Measurements from ENCODE around the gene PRKD2. TPM values are rescaled to one million over a fixed set of nuclear protein-coding genes. Genes with fewer than 3 reads are reported as not detected.
A peak's percentile ranks its signal among the peaks of the same experiment; 100 is the strongest.

The PRKD2 gene
- total and polyA plus RNA-seq, 10 of the 15 experiments (the other 5 are each of a cell fraction or from before 2014, with no cell fraction given): 2.3 to 98.8 (median 32.9) TPM

- H3K9ac ChIP-seq (ENCODE audit: control insufficient read depth, insufficient read depth, low read length): no peak overlapping the region
- WGBS (ENCODE audit: insufficient coverage, insufficient replicate concordance, low lambda C conversion rate, missing lambda C conversion rate): 28% methylated on average over 4 of the region's 4 CpGs
- peaks cover 21% of the 10 kb centered on the region for H3K4me1 ChIP-seq (ENCODE audit: control insufficient read depth, insufficient read depth, low read length)
- CTCF ChIA-PET: interaction anchor here (0.7 to 4.5 kb wide), 8 partner anchors 11 to 213 kb away, joined by 3 to 24 read pairs (median 5); no protein-coding TSS in a partner anchor
- in situ Hi-C loops (cut with MboI) (no loop called here), intact Hi-C loops (cut with micrococcal nuclease; ENCODE audit: unreplicated experiment) (loop anchor here (5.0 kb wide), 1 partner anchor 41 kb away; no protein-coding TSS in a partner anchor)
- H3K27me3 ChIP-seq (replicated peaks in 1 of 2; ENCODE audit: control insufficient read depth in 2 of 2, insufficient read depth in 2 of 2, low read length in 1 of 2): no peaks in the 10 kb centered on the region
- DNase-seq (ENCODE audit: low read depth, low spot score) (no peak), FAIRE-seq (no peak), ATAC-seq (0 out of 3 replicates have a peak, but pooled peaks have one; percentile 4)
- peaks cover 3 to 16% of the 10 kb centered on the region in 2 experiments; a peak in 3 of 4 replicates for H3K36me3 ChIP-seq (ENCODE audit: control insufficient read depth in 2 of 2, insufficient read depth in 2 of 2, low read length in 1 of 2)
- peaks cover 8% of the 10 kb centered on the region for H4K20me1 ChIP-seq (ENCODE audit: control insufficient read depth, insufficient read depth)
- peak overlapping the region; percentile 62 for H3K4me3 ChIP-seq
- H3K4me2 ChIP-seq (ENCODE audit: control insufficient read depth, insufficient read depth): peak overlapping the region; percentile 77
- H3K9me3 ChIP-seq (replicated peaks; ENCODE audit: control insufficient read depth, insufficient read depth, low read length): no peaks in the 10 kb centered on the region
- H3K27ac ChIP-seq (ENCODE audit: control insufficient read depth, insufficient read depth): no peak overlapping the region
- RAD21 ChIA-PET (ENCODE audit: unreplicated experiment): no interaction called here
- no peak overlapping the region for H2AFZ ChIP-seq (ENCODE audit: control insufficient read depth, low read depth, low read length)
- TF ChIP-seq SREBF2 (IDR thresholded peaks at IDR 0.05; ENCODE audit: low read length) (no peak), ZBED1 (IDR thresholded peaks at IDR 0.05; ENCODE audit: borderline replicate concordance) (no peak), ZNF24 (IDR thresholded peaks at IDR 0.05) (0 out of 2 replicates have a peak, but pooled peaks have one; percentile 51), ATF7 (IDR thresholded peaks at IDR 0.05; ENCODE audit: low read depth) (no peak; the same call in 1 of the 2 replicates), RCOR1 (conservative IDR thresholded peaks at IDR 0.05; ENCODE audit: low read depth, low read length) (no peak)
- SMC1A ChIA-PET (ENCODE audit: uncharacterized antibody, unreplicated experiment): interaction anchor here (0.7 kb wide), 1 partner anchor 213 kb away, joined by 4 read pairs; no protein-coding TSS in a partner anchor
- H3K79me2 ChIP-seq (ENCODE audit: control insufficient read depth, insufficient read depth, low read length): peaks cover 74% of the 10 kb centered on the region
- BruUV-seq (replicated peaks): no TSS peak
- POLR2A ChIA-PET: interaction anchor here (1.2 kb wide), 1 partner anchor 36 kb away, joined by 3 read pairs; no protein-coding TSS in a partner anchor
Measured at GRCh38 chr19:46742926-46743480, 26.1 kb upstream of the PRKD2 start.

GRCh38 chr19:46741447-46741846 lies 24.5 kb upstream of the PRKD2 start:
- Histone ChIP-seq H3K79me2 (ENCODE audit: control insufficient read depth, insufficient read depth, low read length) (peaks cover 67% of the 10 kb centered on the region), H3K27me3 (replicated peaks in 1 of 2; ENCODE audit: control insufficient read depth in 2 of 2, insufficient read depth in 2 of 2, low read length in 1 of 2) (no peaks in the 10 kb centered on the region), H3K9me3 (replicated peaks; ENCODE audit: control insufficient read depth, insufficient read depth, low read length) (no peaks in the 10 kb centered on the region), H2AFZ (ENCODE audit: control insufficient read depth, low read depth, low read length) (no peak overlapping the region), H3K4me3 (no peak overlapping the region), H4K20me1 (ENCODE audit: control insufficient read depth, insufficient read depth) (peaks cover 8% of the 10 kb centered on the region), H3K4me1 (ENCODE audit: control insufficient read depth, insufficient read depth, low read length) (peaks cover 16% of the 10 kb centered on the region), H3K4me2 (ENCODE audit: control insufficient read depth, insufficient read depth) (no peak overlapping the region), H3K9ac (ENCODE audit: control insufficient read depth, insufficient read depth, low read length) (no peak overlapping the region), H3K36me3 (ENCODE audit: control insufficient read depth in 2 of 2, insufficient read depth in 2 of 2, low read length in 1 of 2) (peaks cover 3 to 27% of the 10 kb centered on the region in 2 experiments), H3K27ac (ENCODE audit: control insufficient read depth, insufficient read depth) (no peak overlapping the region)
- ATAC-seq (no peak), DNase-seq (ENCODE audit: low read depth, low spot score) (no peak), FAIRE-seq (no peak)
- ChIA-PET CTCF (interaction anchor here (0.6 to 4.5 kb wide), 10 partner anchors 10 to 203 kb away, joined by 3 to 24 read pairs (median 4); no protein-coding TSS in a partner anchor), POLR2A (interaction anchor here (0.7 kb wide), 1 partner anchor 1064 kb away, joined by 3 read pairs; no protein-coding TSS in a partner anchor), RAD21 (ENCODE audit: unreplicated experiment) (no interaction called here), SMC1A (ENCODE audit: uncharacterized antibody, unreplicated experiment) (interaction anchor here (0.9 to 1.2 kb wide), 2 partner anchors 12 to 104 kb away, joined by 3 read pairs; no protein-coding TSS in a partner anchor)
- intact Hi-C loops (cut with micrococcal nuclease; ENCODE audit: unreplicated experiment) (loop anchor here (5.0 kb wide), 1 partner anchor 39 kb away; no protein-coding TSS in a partner anchor), in situ Hi-C loops (cut with MboI) (no loop called here)
- WGBS (ENCODE audit: insufficient coverage, insufficient replicate concordance, low lambda C conversion rate, missing lambda C conversion rate): 97% methylated on average over 16 of the region's 17 CpGs
- BruUV-seq (replicated peaks): no TSS peak
- TF ChIP-seq EZH2 (IDR thresholded peaks at IDR 0.05; ENCODE audit: borderline replicate concordance, control insufficient read depth, low read depth, low read length): no peak
- TF ChIP-seq ZNF687 (IDR thresholded peaks at IDR 0.05): no peak
- no peak for TF ChIP-seq RAD51 (IDR thresholded peaks at IDR 0.05)
- no peak for TF ChIP-seq SMAD5 (IDR thresholded peaks at IDR 0.05; ENCODE audit: low read depth)
- TF ChIP-seq CREB1 (IDR thresholded peaks at IDR 0.05; ENCODE audit: low read depth): no peak
- no peak for TF ChIP-seq FOS (IDR thresholded peaks at IDR 0.05; ENCODE audit: borderline replicate concordance, extremely low read depth, insufficient read length)
- TF ChIP-seq IRF3 (IDR thresholded peaks at IDR 0.05): no peak

Measured in GM12878 (cell line).